Erythroblast (primary cell): ENCODE results near the gene IRF3.

Experiments
- GATA1 ChIP-seq: IDR thresholded peaks from 2 replicates; pipeline ENCODE4 v1.6.1; 2011; ENCODE audit warnings: low read depth, mild to moderate bottlenecking, control low read depth, low read length, moderate library complexity
- POLR2A ChIP-seq: IDR thresholded peaks from 2 replicates; pipeline ENCODE4 v1.6.1; 2011; ENCODE audit warnings: mild to moderate bottlenecking, low read length

GRCh38 chr19:49713236-49713845 lies 47.7 kb upstream of the IRF3 start:
- no peak for TF ChIP-seq POLR2A
- TF ChIP-seq GATA1: no peak
